Activated naive CD4-positive, alpha-beta T cell treated with anti-CD3 and anti-CD28 coated beads for 36 hours (primary cell): ENCODE measurements around the gene AANAT. TPM values are rescaled to one million over a fixed set of nuclear protein-coding genes. Genes with fewer than 3 reads are reported as not detected.

ENCODE experiments used
- total RNA-seq, 2 experiments: library from RNA; stranded (reverse); gene quantifications; one replicate each; pipeline ENCODE4 v1.2.3, GENCODE V29; 2021

AANAT gene
- total RNA-seq, 2 experiments from 2014 or later: not detected

Other genes starting within 250 kb of the AANAT start
- 10 to 100 TPM; 38.1 to 45.3 TPM for gene RNF157, start 227.1 kb upstream of the AANAT start, total RNA-seq
- 100 to 1,000 TPM; 467 to 472 TPM for gene UBALD2, start 202.3 kb upstream of the AANAT start, total RNA-seq
- under 1 TPM; 0.52 TPM for gene QRICH2, start 159.3 kb upstream of the AANAT start, total RNA-seq
- 10 to 100 TPM; 30.1 to 33.3 TPM for gene PRPSAP1, start 113.7 kb upstream of the AANAT start, total RNA-seq
- gene SPHK1, start 83.0 kb upstream of the AANAT start, total RNA-seq: 1 to 10 TPM; 9.0 to 9.2 TPM
- 10 to 100 TPM; 18.8 TPM for gene UBE2O, start 14.5 kb upstream of the AANAT start, total RNA-seq
- gene RHBDF2, start 33.8 kb downstream of the AANAT start, total RNA-seq: 10 to 100 TPM; 13.3 to 13.4 TPM
- not detected for gene CYGB, start 70.1 kb downstream of the AANAT start, total RNA-seq
- not detected for gene PRCD, start 72.4 kb downstream of the AANAT start, total RNA-seq
- not detected for gene ST6GALNAC2, start 118.3 kb downstream of the AANAT start, total RNA-seq
- gene ST6GALNAC1, start 176.2 kb downstream of the AANAT start, total RNA-seq: 1 to 10 TPM; 1.1 to 1.3 TPM
- 1 to 10 TPM; 3.8 to 4.2 TPM for gene MXRA7, start 243.4 kb downstream of the AANAT start, total RNA-seq